Measurements from ENCODE around the gene UNC13C.

GRCh38 chr15:54119051-54119450 lies 140.8 kb downstream of the UNC13C start:
- TF ChIP-seq MYC (CRISPR knock-in tag; IDR thresholded peaks at IDR 0.05; ENCODE audit: borderline replicate concordance) (no peak), ZNF430 (CRISPR knock-in tag; IDR thresholded peaks at IDR 0.05) (no peak), CHD2 (IDR thresholded peaks at IDR 0.05; ENCODE audit: low read depth, low read length) (no peak), ZMAT5 (CRISPR knock-in tag; IDR thresholded peaks at IDR 0.05; ENCODE audit: borderline replicate concordance, low read depth) (no peak), CREB1 (IDR thresholded peaks at IDR 0.05) (no peak), CREB1 (CRISPR knock-in tag; IDR thresholded peaks at IDR 0.05) (no peak), FOXA1 (IDR thresholded peaks at IDR 0.05) (no peak), FOXA1 (CRISPR knock-in tag; IDR thresholded peaks at IDR 0.05) (no peak)
